Measurements from ENCODE around the gene CSF3. TPM values are rescaled to one million over a fixed set of nuclear protein-coding genes. Genes with fewer than 3 reads are reported as not detected.
"Not testable (repeated sequence)": the region's sequence is repeated elsewhere in the genome, so short reads cannot be mapped to it uniquely, and the experiment has no call there.

CSF3 gene
- total RNA-seq, 2 experiments from 2014 or later: not detected

- no peak for DNase-seq
- peak overlapping the region; percentile 91 for H3K4me3 Mint-ChIP-seq
- H3K27me3 Mint-ChIP-seq: no peaks in the 10 kb centered on the region
- peaks cover 21% of the 10 kb centered on the region for H3K4me1 Mint-ChIP-seq
- H3K27ac Mint-ChIP-seq: peak overlapping the region; percentile 91
- no peaks in the 10 kb centered on the region for H3K9me3 Mint-ChIP-seq
- peaks cover 19% of the 10 kb centered on the region for H3K36me3 Mint-ChIP-seq
Measured at GRCh38 chr17:39981766-39982375, 33.4 kb upstream of the CSF3 start.

DNA sequence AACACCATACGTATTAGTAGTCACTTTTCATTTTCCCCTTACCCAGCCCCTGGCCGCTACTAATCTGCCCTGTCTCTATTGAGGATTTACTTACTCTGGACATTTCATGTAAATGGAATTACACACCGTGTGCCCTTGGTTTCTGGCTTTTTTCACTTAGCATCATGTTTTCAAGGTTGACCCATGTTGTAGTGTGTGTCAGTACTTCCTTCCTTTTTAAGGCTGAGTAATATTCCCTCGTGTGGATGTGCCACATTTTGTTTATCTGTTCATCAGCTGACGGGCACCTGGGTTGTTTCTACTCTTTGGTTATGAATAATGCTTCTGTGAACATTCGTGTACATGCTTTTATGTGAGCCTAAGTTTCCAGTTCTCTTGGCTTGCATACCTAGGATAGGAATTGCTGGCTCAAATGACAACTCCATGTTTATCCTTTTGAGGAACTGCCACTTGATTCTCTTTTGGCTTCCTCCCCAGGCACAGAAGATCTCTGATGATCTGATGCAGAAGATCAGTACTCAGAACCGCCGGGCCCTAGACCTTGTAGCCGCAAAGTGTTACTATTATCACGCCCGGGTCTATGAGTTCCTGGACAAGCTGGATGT, 26.9 kb upstream of the CSF3 start:
- H3K27ac Mint-ChIP-seq: no peak overlapping the region
- no peak for DNase-seq
- H3K4me1 Mint-ChIP-seq: no peaks in the 10 kb centered on the region
- no peaks in the 10 kb centered on the region for H3K27me3 Mint-ChIP-seq
- H3K9me3 Mint-ChIP-seq: no peaks in the 10 kb centered on the region
- peaks cover 28% of the 10 kb centered on the region for H3K36me3 Mint-ChIP-seq
- no peak overlapping the region for H3K4me3 Mint-ChIP-seq

DNA sequence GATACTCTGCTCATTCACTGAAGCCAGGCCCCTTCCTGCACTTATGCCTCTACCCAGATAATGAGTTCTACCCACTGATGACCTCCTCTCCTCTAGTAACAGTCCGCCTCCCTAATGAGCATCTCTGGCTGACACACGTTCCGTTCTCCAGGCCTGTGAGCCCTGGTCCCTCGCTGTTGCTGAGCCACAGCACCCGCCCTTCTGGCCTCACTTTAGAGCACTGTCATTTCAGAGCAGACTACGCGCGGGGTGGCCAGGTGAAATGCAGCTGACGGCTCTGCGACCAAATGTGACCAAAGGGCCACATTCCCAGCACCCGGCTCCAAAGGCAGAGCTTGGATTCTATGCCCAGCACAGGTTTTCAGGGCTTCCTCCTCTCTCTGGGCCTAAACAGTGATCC, 20.8 kb upstream of the CSF3 start:
- DNase-seq: no peak
- Mint-ChIP-seq H3K4me1 (peaks cover 5% of the 10 kb centered on the region), H3K36me3 (peaks cover 20% of the 10 kb centered on the region), H3K27ac (no peak overlapping the region), H3K9me3 (no peaks in the 10 kb centered on the region), H3K4me3 (no peak overlapping the region), H3K27me3 (no peaks in the 10 kb centered on the region)

DNA sequence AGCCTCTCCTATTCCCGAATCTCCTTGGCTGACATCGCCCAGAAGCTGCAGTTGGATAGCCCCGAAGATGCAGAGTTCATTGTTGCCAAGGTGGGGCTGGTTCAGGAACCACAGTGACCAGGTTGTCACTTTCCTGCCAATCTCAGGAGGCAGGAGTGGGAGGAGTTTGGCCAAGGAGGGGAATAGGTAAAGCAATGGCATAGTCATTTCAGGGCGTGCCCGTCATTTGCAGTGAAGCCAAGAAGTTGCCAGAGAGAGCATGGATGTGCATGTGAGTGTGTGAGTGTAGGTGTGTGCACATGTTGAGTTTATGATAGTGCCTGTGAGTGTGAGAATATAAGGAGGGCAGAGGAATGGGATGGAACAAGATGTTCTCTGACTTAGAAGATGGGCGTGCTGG, 19.8 kb upstream of the CSF3 start:
- H3K27ac Mint-ChIP-seq: no peak overlapping the region
- H3K4me3 Mint-ChIP-seq: no peak overlapping the region
- peaks cover 20% of the 10 kb centered on the region for H3K36me3 Mint-ChIP-seq
- no peaks in the 10 kb centered on the region for H3K27me3 Mint-ChIP-seq
- no peaks in the 10 kb centered on the region for H3K9me3 Mint-ChIP-seq
- H3K4me1 Mint-ChIP-seq: peaks cover 6% of the 10 kb centered on the region
- no peak for DNase-seq

DNA sequence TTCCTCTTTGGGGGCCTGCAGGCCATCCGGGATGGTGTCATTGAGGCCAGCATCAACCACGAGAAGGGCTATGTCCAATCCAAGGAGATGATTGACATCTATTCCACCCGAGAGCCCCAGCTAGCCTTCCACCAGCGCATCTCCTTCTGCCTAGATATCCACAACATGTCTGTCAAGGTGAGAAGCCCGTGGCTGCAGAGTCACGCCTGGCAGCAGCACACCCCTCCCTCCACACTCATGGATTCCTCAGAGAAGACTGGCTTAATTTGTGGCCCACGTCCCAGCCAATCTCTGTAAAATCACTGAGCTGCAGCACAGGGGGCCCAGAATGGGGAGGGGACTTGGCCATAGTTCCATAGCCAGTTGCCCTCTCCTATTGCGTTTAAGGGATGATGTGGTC, 19.1 kb upstream of the CSF3 start:
- Mint-ChIP-seq H3K36me3 (peaks cover 17% of the 10 kb centered on the region), H3K4me1 (peaks cover 6% of the 10 kb centered on the region), H3K27me3 (no peaks in the 10 kb centered on the region), H3K27ac (no peak overlapping the region), H3K4me3 (no peak overlapping the region), H3K9me3 (no peaks in the 10 kb centered on the region)
- DNase-seq: no peak

DNA sequence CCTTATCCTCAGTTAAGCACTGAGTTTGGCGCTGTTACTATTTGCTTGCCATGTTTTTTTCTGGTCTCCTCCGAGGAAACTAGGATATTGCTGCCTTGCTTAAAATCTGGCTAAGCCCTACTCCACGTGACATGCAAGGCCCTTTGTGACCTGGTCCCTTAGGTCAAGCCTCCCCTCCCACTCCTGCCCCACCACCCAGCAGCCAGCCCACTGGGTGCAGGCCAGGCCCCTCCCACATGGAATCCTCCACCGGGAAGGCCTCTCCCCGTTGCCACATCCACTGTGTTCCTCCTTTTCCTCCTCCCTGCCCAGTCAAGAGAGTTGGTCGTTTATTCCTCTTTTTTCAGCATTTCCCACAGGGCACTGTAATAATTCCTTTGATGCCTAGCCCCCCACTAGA, 18.4 kb upstream of the CSF3 start:
- peaks cover 17% of the 10 kb centered on the region for H3K36me3 Mint-ChIP-seq
- no peak overlapping the region for H3K4me3 Mint-ChIP-seq
- no peaks in the 10 kb centered on the region for H3K9me3 Mint-ChIP-seq
- H3K27me3 Mint-ChIP-seq: no peaks in the 10 kb centered on the region
- H3K27ac Mint-ChIP-seq: no peak overlapping the region
- no peak for DNase-seq
- peaks cover 6% of the 10 kb centered on the region for H3K4me1 Mint-ChIP-seq

- DNase-seq: no peak
- H3K9me3 Mint-ChIP-seq: no peaks in the 10 kb centered on the region
- H3K27me3 Mint-ChIP-seq: no peaks in the 10 kb centered on the region
- H3K27ac Mint-ChIP-seq: no peak overlapping the region
- no peak overlapping the region for H3K4me3 Mint-ChIP-seq
- H3K4me1 Mint-ChIP-seq: peaks cover 6% of the 10 kb centered on the region
- H3K36me3 Mint-ChIP-seq: peaks cover 16% of the 10 kb centered on the region
Measured at GRCh38 chr17:39997543-39997942, 17.7 kb upstream of the CSF3 start.

- no peak for DNase-seq
- Mint-ChIP-seq H3K4me1 (peaks cover 6% of the 10 kb centered on the region), H3K9me3 (no peaks in the 10 kb centered on the region), H3K4me3 (no peak overlapping the region), H3K36me3 (peaks cover 13% of the 10 kb centered on the region), H3K27ac (no peak overlapping the region), H3K27me3 (no peaks in the 10 kb centered on the region)
Measured at GRCh38 chr17:39999067-39999466, 16.2 kb upstream of the CSF3 start.

GRCh38 chr17:40000161-40000560, 15.1 kb upstream of the CSF3 start:
- H3K27ac Mint-ChIP-seq: no peak overlapping the region
- H3K36me3 Mint-ChIP-seq: peaks cover 10% of the 10 kb centered on the region

GRCh38 chr17:40001335-40001734, 13.9 kb upstream of the CSF3 start:
- DNase-seq, H3K36me3 Mint-ChIP-seq, H3K4me1 Mint-ChIP-seq, H3K9me3 Mint-ChIP-seq, H3K4me3 Mint-ChIP-seq, H3K27ac Mint-ChIP-seq, H3K27me3 Mint-ChIP-seq: not testable (repeated sequence)

More at GRCh38 chr17:40000161-40000560, 15.1 kb upstream of the CSF3 start:
- no peaks in the 10 kb centered on the region for H3K9me3 Mint-ChIP-seq
- H3K4me3 Mint-ChIP-seq: no peak overlapping the region
- no peaks in the 10 kb centered on the region for H3K27me3 Mint-ChIP-seq
- no peak for DNase-seq
- peaks cover 6% of the 10 kb centered on the region for H3K4me1 Mint-ChIP-seq

- H3K9me3 Mint-ChIP-seq: no peaks in the 10 kb centered on the region
- no peak for DNase-seq
- H3K4me1 Mint-ChIP-seq: peaks cover 4% of the 10 kb centered on the region
- H3K27ac Mint-ChIP-seq: no peak overlapping the region
- H3K36me3 Mint-ChIP-seq: no peaks in the 10 kb centered on the region
- no peaks in the 10 kb centered on the region for H3K27me3 Mint-ChIP-seq
- no peak overlapping the region for H3K4me3 Mint-ChIP-seq
Measured at GRCh38 chr17:40004072-40004471, 11.2 kb upstream of the CSF3 start.

DNA sequence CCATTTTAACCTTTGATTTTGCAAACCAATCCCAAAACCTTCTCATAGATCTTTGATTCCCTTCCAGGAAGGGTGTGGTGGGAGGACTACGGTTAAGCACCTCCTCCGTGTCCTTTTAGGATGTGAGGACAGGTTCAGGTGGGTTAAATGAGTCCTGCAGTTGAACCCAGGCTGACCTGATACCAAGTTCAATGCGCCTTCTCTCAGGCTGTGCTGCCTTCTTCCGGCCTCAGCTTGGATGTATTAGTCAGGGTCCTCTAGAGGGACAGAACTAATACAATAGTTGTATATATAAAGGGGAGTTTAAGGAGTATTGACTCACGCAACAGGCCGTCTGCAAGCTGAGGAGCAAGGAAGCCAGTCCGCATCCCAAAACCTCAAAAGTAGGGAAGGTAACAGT, 10.5 kb upstream of the CSF3 start:
- Mint-ChIP-seq H3K4me1 (no peaks in the 10 kb centered on the region), H3K9me3 (no peaks in the 10 kb centered on the region), H3K4me3 (no peak overlapping the region), H3K36me3 (no peaks in the 10 kb centered on the region), H3K27ac (no peak overlapping the region), H3K27me3 (no peaks in the 10 kb centered on the region)
- no peak for DNase-seq

GRCh38 chr17:40005520-40005919, 9.7 kb upstream of the CSF3 start:
- H3K27ac Mint-ChIP-seq: no peak overlapping the region
- no peaks in the 10 kb centered on the region for H3K9me3 Mint-ChIP-seq
- H3K27me3 Mint-ChIP-seq: no peaks in the 10 kb centered on the region
- H3K4me3 Mint-ChIP-seq: no peak overlapping the region
- H3K4me1 Mint-ChIP-seq: peaks cover 5% of the 10 kb centered on the region
- no peak for DNase-seq
- H3K36me3 Mint-ChIP-seq: no peaks in the 10 kb centered on the region

GRCh38 chr17:40010946-40011500, 4.2 kb upstream of the CSF3 start:
- not testable (repeated sequence) for H3K36me3 Mint-ChIP-seq, H3K4me3 Mint-ChIP-seq, H3K9me3 Mint-ChIP-seq, H3K27me3 Mint-ChIP-seq, H3K27ac Mint-ChIP-seq, DNase-seq
- peaks cover 12% of the 10 kb centered on the region for H3K4me1 Mint-ChIP-seq

DNA sequence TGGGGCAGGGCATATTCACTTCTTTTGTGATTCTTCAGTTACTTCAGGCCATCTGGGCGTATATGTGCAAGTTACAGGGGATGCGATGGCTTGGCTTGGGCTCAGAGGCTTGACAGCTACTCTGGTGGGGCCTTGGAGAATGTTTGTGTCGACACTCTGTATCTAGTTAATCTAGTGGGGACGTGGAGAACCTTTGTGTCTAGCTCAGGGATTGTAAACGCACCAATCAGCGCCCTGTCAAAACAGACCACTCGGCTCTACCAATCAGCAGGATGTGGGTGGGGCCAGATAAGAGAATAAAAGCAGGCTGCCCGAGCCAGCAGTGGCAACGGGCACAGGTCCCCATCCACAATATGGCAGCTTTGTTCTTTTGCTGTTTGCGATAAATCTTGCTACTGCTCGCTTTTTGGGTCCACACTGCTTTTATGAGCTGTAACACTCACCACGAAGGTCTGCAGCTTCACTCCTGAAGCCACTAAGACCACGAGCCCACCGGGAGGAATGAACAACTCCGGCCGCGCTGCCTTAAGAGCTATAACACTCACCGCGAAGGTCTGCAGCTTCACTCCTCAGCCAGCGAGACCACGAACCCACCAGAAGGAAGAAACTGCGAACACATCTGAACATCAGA, 3.1 kb upstream of the CSF3 start:
- not testable (repeated sequence) for H3K9me3 Mint-ChIP-seq, H3K27ac Mint-ChIP-seq, H3K4me3 Mint-ChIP-seq, H3K27me3 Mint-ChIP-seq, H3K36me3 Mint-ChIP-seq, DNase-seq
- peaks cover 12% of the 10 kb centered on the region for H3K4me1 Mint-ChIP-seq
